ENCODE measurements around the gene MEGF6. TPM values are rescaled to one million over a fixed set of nuclear protein-coding genes. Genes with fewer than 3 reads are reported as not detected.

Gene MEGF6
- total RNA-seq, 1 experiment from 2014 or later, result 21.3 TPM

DNA sequence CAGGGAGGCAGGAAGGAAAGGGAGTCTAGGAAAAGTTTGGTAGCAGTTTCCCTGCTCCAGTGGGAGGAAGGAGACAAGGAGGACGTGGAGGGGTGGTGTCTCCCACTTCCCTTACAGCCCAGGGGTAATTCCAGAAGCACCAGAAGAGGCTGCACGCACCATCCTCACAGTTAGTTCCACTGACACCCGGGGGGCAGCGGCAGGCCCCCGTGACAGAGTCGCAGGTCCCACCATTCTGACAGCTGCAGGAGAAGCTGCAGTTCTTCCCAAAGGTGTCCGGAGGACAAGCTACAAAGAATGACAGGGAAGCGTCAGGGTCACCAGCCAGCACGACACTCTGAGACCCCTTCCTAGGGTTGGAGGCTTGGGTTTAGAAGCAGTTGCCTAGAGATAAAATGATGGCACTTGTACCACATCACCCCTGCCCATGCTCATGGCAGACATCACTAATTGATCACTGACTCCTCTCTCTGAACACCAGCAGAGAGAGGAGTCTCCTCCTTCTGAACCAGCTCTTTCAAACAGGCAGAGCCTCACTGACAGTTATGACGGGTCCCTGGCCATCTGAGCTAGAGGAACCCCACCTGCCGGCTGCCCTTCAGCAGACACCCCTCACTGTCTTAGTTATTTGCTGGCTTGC is 103.6 kb downstream of the MEGF6 start:
- H3K9me3 ChIP-seq (ENCODE audit: control insufficient read depth, low read depth, low read length), result no peaks in the 10 kb centered on the region
- H4K5ac ChIP-seq (ENCODE audit: insufficient read length, low read depth, low read length), result no peak overlapping the region
- H2BK15ac ChIP-seq (ENCODE audit: low read depth, low read length), result no peak overlapping the region
- H4K8ac ChIP-seq (replicated peaks; ENCODE audit: insufficient read length, low read depth, low read length), result no peak overlapping the region
- no peak overlapping the region for H3K4ac ChIP-seq (ENCODE audit: low read depth, low read length)
- H3K9ac ChIP-seq (ENCODE audit: extremely low read depth, insufficient read length, low read length), result no peak overlapping the region
- Mint-ChIP-seq H3K36me3 (ENCODE audit: insufficient read depth in 1 of 3, low read depth in 3 of 3) (peaks cover 0 to 5% (median 5%) of the 10 kb centered on the region in 3 experiments; a peak in 5 of 7 replicates), H3K9me3 (peaks cover 0 to 3% of the 10 kb centered on the region in 2 experiments; a peak in 2 of 5 replicates), H3K27ac (peak overlapping the region in 1 of 3 experiments; percentile 27; a peak in 1 of 7 replicates), H3K27me3 (ENCODE audit: low read depth) (no peaks in the 10 kb centered on the region), H3K4me3 (no peak overlapping the region), H3K4me1 (no peaks in the 10 kb centered on the region)
- no peak overlapping the region for H3K56ac ChIP-seq (ENCODE audit: insufficient read length, low read depth, low read length)
- H4K20me1 ChIP-seq (ENCODE audit: control insufficient read depth, insufficient read depth, insufficient read length), result peaks cover 3% of the 10 kb centered on the region
- H3K14ac ChIP-seq (ENCODE audit: insufficient read depth, low read length), result no peak overlapping the region
- no peaks in the 10 kb centered on the region for H3K79me2 ChIP-seq (ENCODE audit: insufficient read depth, low read length)
- H2BK12ac ChIP-seq (ENCODE audit: insufficient read length, low read depth, low read length), result no peak overlapping the region
- no peak overlapping the region for H2AK5ac ChIP-seq (ENCODE audit: insufficient read length, low read length)
- H2BK120ac ChIP-seq (ENCODE audit: low read depth, low read length, poor library complexity, severe bottlenecking), result no peak overlapping the region
- H2BK20ac ChIP-seq (ENCODE audit: low read depth, low read length, poor library complexity, severe bottlenecking), result no peak overlapping the region
- no peak overlapping the region for H3K4me2 ChIP-seq (ENCODE audit: insufficient read depth, insufficient read length, low read length)
- DNase-seq, result no peak
- H3K27me3 ChIP-seq (ENCODE audit: insufficient read depth, low read length), result no peaks in the 10 kb centered on the region
- no peak for TF ChIP-seq CTCF (conservative IDR thresholded peaks at IDR 0.05)
- no peak overlapping the region for H3K23ac ChIP-seq (ENCODE audit: insufficient read length, low read depth, low read length)
- no peak overlapping the region for H2AFZ ChIP-seq (ENCODE audit: low read length)
- H3K23me2 ChIP-seq (ENCODE audit: insufficient read length, low read depth, low read length, poor library complexity, severe bottlenecking), result no peaks in the 10 kb centered on the region
- no peak overlapping the region for H4K91ac ChIP-seq (ENCODE audit: insufficient read length, low read depth, low read length)
- no peak overlapping the region for H3T11ph ChIP-seq (ENCODE audit: low read length)
- H3K79me1 ChIP-seq (ENCODE audit: insufficient read depth, low read depth, low read length, poor library complexity, severe bottlenecking), result no peaks in the 10 kb centered on the region
- WGBS (ENCODE audit: extremely low coverage, insufficient read length, low lambda C conversion rate), result no CpG with 5 or more reads among the region's 11 CpGs
- no peak overlapping the region for H3K18ac ChIP-seq (ENCODE audit: insufficient read length, low read depth, low read length)
- H3K4me1 ChIP-seq (ENCODE audit: insufficient read depth, low read length), result no peaks in the 10 kb centered on the region
- H3K27ac ChIP-seq (ENCODE audit: insufficient read length, low read depth, low read length), result no peak overlapping the region
- H2BK5ac ChIP-seq (ENCODE audit: insufficient read length, low read length), result no peak overlapping the region
